Measurements from ENCODE around the gene ENG.

- TF ChIP-seq CTCF (IDR thresholded peaks at IDR 0.05) (no peak), POLR2A (IDR thresholded peaks at IDR 0.05) (no peak), POLR2AphosphoS5 (IDR thresholded peaks at IDR 0.05) (no peak)
Measured at GRCh38 chr9:127771570-127772189, 82.8 kb downstream of the ENG start.
